GM18517 (cell line): ENCODE results near the gene MASP2.
A peak's percentile ranks its signal among the peaks of the same experiment; 100 is the strongest.
"Not testable (repeated sequence)": the region's sequence is repeated elsewhere in the genome, so short reads cannot be mapped to it uniquely, and the experiment has no call there.

Experiments used
- ATAC-seq: cut with Tn5 transposase; IDR thresholded peaks from one replicate; pipeline ENCODE4 v1.9.1; 2021; ENCODE audit warnings: mild to moderate bottlenecking, moderate library complexity; ENCODE audit not compliant: unreplicated experiment

Gene MASP2

GRCh38 chr1:11039351-11040104 lies 7.5 kb downstream of the MASP2 start:
- no peak for ATAC-seq

- no peak for ATAC-seq
Observed at GRCh38 chr1:11037740-11038182, 9.3 kb downstream of the MASP2 start.

GRCh38 chr1:11037019-11037739 lies 9.9 kb downstream of the MASP2 start:
- not testable (repeated sequence) for ATAC-seq

- ATAC-seq, result no peak
Observed at GRCh38 chr1:11031624-11032262, 15.3 kb downstream of the MASP2 start.

GRCh38 chr1:11030865-11031264 lies 16.2 kb downstream of the MASP2 start:
- no peak for ATAC-seq

- no peak for ATAC-seq
Observed at GRCh38 chr1:11028018-11028417, 19.0 kb downstream of the MASP2 start.

GRCh38 chr1:11027316-11027715 lies 19.7 kb downstream of the MASP2 start:
- no peak for ATAC-seq

- no peak for ATAC-seq
Observed at GRCh38 chr1:11026903-11027302, 20.1 kb downstream of the MASP2 start.

GRCh38 chr1:11026052-11026451 lies 21.0 kb downstream of the MASP2 start:
- no peak for ATAC-seq

GRCh38 chr1:11025618-11026017 lies 21.4 kb downstream of the MASP2 start:
- no peak for ATAC-seq

- ATAC-seq, result no peak
Observed at GRCh38 chr1:11024874-11025203, 22.2 kb downstream of the MASP2 start.

- ATAC-seq, result no peak
Observed at GRCh38 chr1:11024154-11024873, 22.7 kb downstream of the MASP2 start.

GRCh38 chr1:11023201-11023600 lies 23.8 kb downstream of the MASP2 start:
- no peak for ATAC-seq

- no peak for ATAC-seq
Observed at GRCh38 chr1:11019971-11020370, 27.1 kb downstream of the MASP2 start.

- ATAC-seq, result not testable (repeated sequence)
Observed at GRCh38 chr1:11019358-11019757, 27.7 kb downstream of the MASP2 start.

- ATAC-seq, result peak; percentile 1
Observed at GRCh38 chr1:11013160-11013531, 33.9 kb downstream of the MASP2 start.

GRCh38 chr1:11012260-11013159 lies 34.5 kb downstream of the MASP2 start, which contains the start of gene TARDBP:
TSS of gene TARDBP (plus strand) at chr1:11012654. CDS start at chr1:11013728, 1,074 bp downstream.
- peak; percentile 86 for ATAC-seq

GRCh38 chr1:11000526-11000925 lies 46.5 kb downstream of the MASP2 start:
- no peak for ATAC-seq

- ATAC-seq, result no peak
Observed at GRCh38 chr1:10996100-10996499, 50.9 kb downstream of the MASP2 start.

GRCh38 chr1:10992864-10993263 lies 54.2 kb downstream of the MASP2 start:
- ATAC-seq, result no peak
